K562 treated with DMSO at 1 percent for 48 hours (cell line): ENCODE data around the gene PLEKHM2. TPM values are rescaled to one million over a fixed set of nuclear protein-coding genes. Genes with fewer than 3 reads are reported as not detected.

Experiments
- total RNA-seq: library from RNA; unstranded; fragments of 300-600 nt; gene quantifications from 2 replicates; pipeline ENCODE4 v1.2.3, GENCODE V29; 2022; ENCODE audit warnings: low replicate concordance; ENCODE audit errors: extremely low read depth

PLEKHM2 gene, protein sequence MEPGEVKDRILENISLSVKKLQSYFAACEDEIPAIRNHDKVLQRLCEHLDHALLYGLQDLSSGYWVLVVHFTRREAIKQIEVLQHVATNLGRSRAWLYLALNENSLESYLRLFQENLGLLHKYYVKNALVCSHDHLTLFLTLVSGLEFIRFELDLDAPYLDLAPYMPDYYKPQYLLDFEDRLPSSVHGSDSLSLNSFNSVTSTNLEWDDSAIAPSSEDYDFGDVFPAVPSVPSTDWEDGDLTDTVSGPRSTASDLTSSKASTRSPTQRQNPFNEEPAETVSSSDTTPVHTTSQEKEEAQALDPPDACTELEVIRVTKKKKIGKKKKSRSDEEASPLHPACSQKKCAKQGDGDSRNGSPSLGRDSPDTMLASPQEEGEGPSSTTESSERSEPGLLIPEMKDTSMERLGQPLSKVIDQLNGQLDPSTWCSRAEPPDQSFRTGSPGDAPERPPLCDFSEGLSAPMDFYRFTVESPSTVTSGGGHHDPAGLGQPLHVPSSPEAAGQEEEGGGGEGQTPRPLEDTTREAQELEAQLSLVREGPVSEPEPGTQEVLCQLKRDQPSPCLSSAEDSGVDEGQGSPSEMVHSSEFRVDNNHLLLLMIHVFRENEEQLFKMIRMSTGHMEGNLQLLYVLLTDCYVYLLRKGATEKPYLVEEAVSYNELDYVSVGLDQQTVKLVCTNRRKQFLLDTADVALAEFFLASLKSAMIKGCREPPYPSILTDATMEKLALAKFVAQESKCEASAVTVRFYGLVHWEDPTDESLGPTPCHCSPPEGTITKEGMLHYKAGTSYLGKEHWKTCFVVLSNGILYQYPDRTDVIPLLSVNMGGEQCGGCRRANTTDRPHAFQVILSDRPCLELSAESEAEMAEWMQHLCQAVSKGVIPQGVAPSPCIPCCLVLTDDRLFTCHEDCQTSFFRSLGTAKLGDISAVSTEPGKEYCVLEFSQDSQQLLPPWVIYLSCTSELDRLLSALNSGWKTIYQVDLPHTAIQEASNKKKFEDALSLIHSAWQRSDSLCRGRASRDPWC
- total RNA-seq: 174 TPM in 1 of 2 replicates, not detected in the other

DNA sequence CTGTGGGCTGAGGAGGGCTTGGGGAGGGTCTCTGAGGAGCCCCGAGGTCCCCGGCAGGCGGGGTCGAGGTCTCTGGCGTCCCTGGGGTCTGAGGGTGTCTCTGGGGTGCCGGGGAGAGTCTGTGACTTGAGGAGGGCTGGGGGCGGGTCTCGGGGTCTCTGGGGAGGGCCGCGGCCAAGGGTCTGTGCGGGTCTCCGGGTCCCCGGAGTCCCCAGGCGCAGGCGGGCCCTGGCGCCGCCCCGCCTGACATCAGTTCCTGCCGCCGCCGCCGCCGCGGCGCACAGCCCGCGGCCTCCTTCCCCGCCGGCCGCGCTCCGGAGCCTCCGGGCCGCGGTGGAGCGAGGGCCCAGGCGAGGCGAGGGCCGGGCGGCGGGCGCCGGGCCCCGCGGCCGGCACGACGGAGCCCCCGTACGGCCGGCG, at the start of gene PLEKHM2:
TSS of gene PLEKHM2 (plus strand) at position 279 of the 420 bp plus-strand sequence. CDS start 239 bp downstream, outside the sequence.

DNA sequence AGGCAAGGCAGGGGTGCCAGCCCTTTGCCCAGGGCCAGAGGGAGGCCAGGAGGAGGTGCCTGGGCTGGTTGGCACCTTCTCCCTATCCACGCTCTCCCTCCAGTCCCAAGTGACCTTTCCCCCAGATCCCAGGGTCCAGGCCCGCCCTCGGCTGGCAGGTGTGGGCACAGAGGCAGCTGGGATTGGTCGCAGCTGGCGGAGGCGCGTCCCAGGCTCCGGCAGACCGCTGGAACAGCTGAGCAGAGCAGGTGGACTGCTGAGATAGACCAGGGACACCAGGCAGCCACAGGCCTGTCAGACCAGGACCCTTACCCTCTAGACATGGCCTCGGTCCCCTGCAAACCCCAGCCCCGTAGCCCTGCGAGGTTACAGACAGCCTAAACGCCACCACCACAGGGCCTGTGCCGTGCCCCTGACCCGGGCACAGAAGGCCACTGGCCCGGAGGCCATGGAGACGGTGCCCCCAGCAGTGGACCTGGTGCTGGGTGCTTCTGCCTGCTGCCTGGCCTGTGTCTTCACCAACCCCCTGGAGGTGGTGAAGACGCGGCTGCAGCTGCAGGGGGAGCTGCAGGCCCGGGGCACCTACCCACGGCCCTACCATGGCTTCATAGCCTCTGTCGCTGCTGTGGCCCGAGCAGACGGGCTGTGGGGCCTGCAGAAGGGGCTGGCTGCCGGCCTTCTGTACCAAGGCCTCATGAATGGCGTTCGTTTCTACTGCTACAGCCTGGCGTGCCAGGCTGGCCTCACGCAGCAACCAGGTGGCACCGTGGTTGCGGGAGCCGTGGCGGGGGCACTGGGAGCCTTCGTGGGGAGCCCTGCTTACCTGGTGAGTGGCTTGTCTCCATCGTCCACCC, 52.1 kb downstream of the PLEKHM2 start, which contains the start of gene SLC25A34:
TSS of gene SLC25A34 (plus strand) at position 221 of the 854 bp plus-strand sequence. CDS start at position 449, 228 bp downstream.

DNA sequence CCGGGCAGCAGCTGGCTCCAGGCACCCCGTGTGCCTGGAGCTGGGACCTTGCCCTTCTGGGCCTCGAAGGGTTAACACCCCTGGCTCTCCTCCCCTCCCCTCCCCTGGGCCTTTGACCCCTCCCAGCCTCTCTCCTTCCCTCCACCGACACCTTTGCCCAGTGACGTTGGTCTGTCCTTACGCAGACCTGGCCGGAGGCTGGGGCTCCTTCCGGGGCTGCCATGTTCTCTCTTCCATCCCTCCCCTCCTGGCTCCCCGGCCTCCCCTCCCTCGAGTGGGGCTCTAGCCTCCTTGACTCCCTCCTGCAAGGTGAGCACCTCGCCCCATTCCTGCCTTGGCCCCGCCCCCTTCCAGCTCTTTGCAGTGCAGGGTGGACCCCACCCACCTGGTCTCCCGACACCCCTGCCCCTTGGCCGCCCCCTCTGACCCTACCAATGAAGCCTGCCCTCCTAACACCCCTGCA, 58.2 kb downstream of the PLEKHM2 start, which contains the start of gene TMEM82:
TSS of gene TMEM82 (plus strand) at position 161 of the 463 bp plus-strand sequence. CDS start at position 222, 61 bp downstream.

DNA sequence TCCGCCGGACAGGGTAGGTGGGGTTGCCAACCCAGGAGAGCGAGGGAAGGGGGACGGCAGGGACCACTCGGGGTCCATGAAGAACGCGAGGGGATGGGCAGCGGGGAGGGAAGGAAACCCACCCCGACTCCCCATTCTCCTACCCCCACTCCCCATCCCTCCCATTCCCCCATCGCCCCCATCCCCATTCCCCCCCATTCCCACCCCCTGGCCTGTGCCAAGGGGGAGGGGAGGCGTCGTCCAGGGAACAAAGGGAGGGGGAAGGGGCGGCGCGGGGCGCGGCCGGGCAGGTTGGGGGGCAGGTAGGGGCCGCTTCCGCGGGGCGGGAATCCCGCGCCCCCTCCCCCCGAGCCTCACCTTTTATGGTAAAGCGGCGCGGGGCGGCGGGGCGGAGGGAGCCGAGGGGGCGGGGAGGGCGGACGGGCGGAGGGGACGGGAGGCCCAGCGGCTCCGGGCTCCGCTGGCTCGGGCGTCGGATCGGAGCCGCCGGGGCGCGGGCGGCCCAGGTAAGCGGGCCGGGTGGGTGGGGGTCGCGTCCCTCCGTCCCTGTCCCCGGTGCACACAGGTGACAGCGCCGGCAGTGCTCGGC, 74.3 kb downstream of the PLEKHM2 start, which contains the start of gene FBLIM1:
TSS of gene FBLIM1 (plus strand) at position 453 of the 589 bp plus-strand sequence. CDS start 6,189 bp downstream, outside the sequence.

Other genes with a start within 250 kb of the PLEKHM2 start
- gene CTRC, start 245.9 kb upstream of the PLEKHM2 start, total RNA-seq: not detected in 2 replicates
- gene CELA2A, start 227.6 kb upstream of the PLEKHM2 start, total RNA-seq: not detected in 2 replicates
- not detected in 2 replicates for gene CELA2B, start 208.2 kb upstream of the PLEKHM2 start, total RNA-seq
- gene CASP9, start 160.1 kb upstream of the PLEKHM2 start, total RNA-seq: not detected in 2 replicates
- gene DNAJC16, start 157.5 kb upstream of the PLEKHM2 start, total RNA-seq: not detected in 2 replicates
- not detected in 2 replicates for gene AGMAT, start 99.3 kb upstream of the PLEKHM2 start, total RNA-seq
- gene DDI2, start 66.9 kb upstream of the PLEKHM2 start, total RNA-seq: not detected in 2 replicates
- gene SLC25A34, start 51.9 kb downstream of the PLEKHM2 start, total RNA-seq: not detected in 2 replicates
- not detected in 2 replicates for gene TMEM82, start 58.2 kb downstream of the PLEKHM2 start, total RNA-seq
- gene FBLIM1, start 74.5 kb downstream of the PLEKHM2 start, total RNA-seq: not detected in 2 replicates
- not detected in 2 replicates for gene UQCRHL, start 123.3 kb downstream of the PLEKHM2 start, total RNA-seq
- not detected in 2 replicates for gene SPEN, start 163.4 kb downstream of the PLEKHM2 start, total RNA-seq